Uterus (tissue), 4 donors: ENCODE measurements around the gene MRPS34. TPM values are rescaled to one million over a fixed set of nuclear protein-coding genes. Genes with fewer than 3 reads are reported as not detected.
"Not testable (repeated sequence)": the region's sequence is repeated elsewhere in the genome, so short reads cannot be mapped to it uniquely, and the experiment has no call there.

Experiments used
- DNase-seq, 2 donors: peaks; one replicate each; pipeline ENCODE4 v3.0.0-alpha.2; 2019 to 2020
- H3K27ac ChIP-seq, 2 donors: fragments of 200-600 bp; sonication (generic); 1 replicate in 1 of 2; 2 replicates in 1 of 2; pipeline ENCODE4 v1.5.1; 2016 to 2018
- H3K27me3 ChIP-seq, 2 donors: fragments of 200-600 bp; sonication (generic); one replicate each; pipeline ENCODE4 v1.5.1; 2018 to 2019; ENCODE audit warnings: control low read depth in 1 of 2
- H3K36me3 ChIP-seq, 2 donors: fragments of 200-600 bp; sonication (generic); one replicate each; pipeline ENCODE4 v1.5.1; 2019; ENCODE audit warnings: control low read depth in 1 of 2
- H3K4me1 ChIP-seq, 2 donors: fragments of 200-600 bp; sonication (generic); one replicate each; pipeline ENCODE4 v1.5.1; 2018 to 2019; ENCODE audit warnings: control low read depth in 1 of 2
- H3K4me3 ChIP-seq, 2 donors: fragments of 200-600 bp; sonication (generic); 1 replicate in 1 of 2; 2 replicates in 1 of 2; pipeline ENCODE4 v1.5.1; 2018 to 2019; ENCODE audit warnings: mild to moderate bottlenecking in 1 of 2
- H3K9me3 ChIP-seq, 2 donors: fragments of 200-600 bp; sonication (generic); one replicate each; pipeline ENCODE4 v1.5.1; 2019; ENCODE audit warnings: control low read depth in 1 of 2
- CTCF ChIP-seq, 4 experiments: fragments of 200-600 bp in 2 of 4; fragments of 450-650 bp in 2 of 4; sonication (generic) in 2 of 4; IDR thresholded peaks; one replicate each; pipeline ENCODE4 v1.5.1; 2016 to 2019; ENCODE audit warnings: antibody characterized with exemption in 4 of 4, mild to moderate bottlenecking in 2 of 4, moderate library complexity in 1 of 4
- POLR2A ChIP-seq, 2 donors: fragments of 450-650 bp; IDR thresholded peaks; one replicate each; pipeline ENCODE4 v1.6.1; 2016; ENCODE audit warnings: antibody characterized with exemption in 2 of 2, mild to moderate bottlenecking in 1 of 2, moderate library complexity in 1 of 2
- intact Hi-C: fragments of 100-400 bp; cut with DNase I; formaldehyde crosslinking; loops from one replicate; pipeline ENCODE4 v1.15.1; 2023; ENCODE audit warnings: low total_unique reads
- total RNA-seq, 4 donors: library from RNA; depleted of rRNA in 3 of 4; stranded (reverse); fragments of >200 nt in 3 of 4; gene quantifications; one replicate each; pipeline versions ENCODE4 v1.1.0 to v1.2.4, GENCODE V29; 2014 to 2023
- donor health status: DM: yes; HTN: yes; CAD: no.

Gene MRPS34
- total RNA-seq, 4 donors from 2014 or later: 37.3 to 158 (median 52.5) TPM

GRCh38 chr16:1809281-1809801 is 36.4 kb upstream of the MRPS34 start:
- intact Hi-C loops: no loop called here
- H3K4me1 ChIP-seq: no peaks in the 10 kb centered on the region
- H3K27me3 ChIP-seq: no peaks in the 10 kb centered on the region
- no peaks in the 10 kb centered on the region for H3K9me3 ChIP-seq
- no peak for DNase-seq
- no peak overlapping the region for H3K4me3 ChIP-seq
- no peak overlapping the region for H3K27ac ChIP-seq
- H3K36me3 ChIP-seq: no peaks in the 10 kb centered on the region
- TF ChIP-seq CTCF (IDR thresholded peaks at IDR 0.05): no peak
- no peak for TF ChIP-seq POLR2A (IDR thresholded peaks at IDR 0.05)

- intact Hi-C loops: no loop called here
- Histone ChIP-seq H3K4me3 (no peak overlapping the region), H3K9me3 (no peaks in the 10 kb centered on the region), H3K27me3 (no peaks in the 10 kb centered on the region), H3K36me3 (no peaks in the 10 kb centered on the region), H3K27ac (no peak overlapping the region), H3K4me1 (no peaks in the 10 kb centered on the region)
- no peak for DNase-seq
- no peak for TF ChIP-seq CTCF (IDR thresholded peaks at IDR 0.05)
- no peak for TF ChIP-seq POLR2A (IDR thresholded peaks at IDR 0.05)
Observed at GRCh38 chr16:1808691-1809090, 35.8 kb upstream of the MRPS34 start.

GRCh38 chr16:1807626-1808025 is 34.7 kb upstream of the MRPS34 start:
- intact Hi-C loops: no loop called here
- H3K36me3 ChIP-seq: no peaks in the 10 kb centered on the region

GRCh38 chr16:1800701-1801100 is 27.8 kb upstream of the MRPS34 start:
- no peak overlapping the region for H3K4me3 ChIP-seq
- H3K9me3 ChIP-seq: no peaks in the 10 kb centered on the region
- H3K4me1 ChIP-seq: no peaks in the 10 kb centered on the region
- no peak overlapping the region for H3K27ac ChIP-seq
- H3K27me3 ChIP-seq: no peaks in the 10 kb centered on the region
- TF ChIP-seq POLR2A (IDR thresholded peaks at IDR 0.05) (no peak), CTCF (IDR thresholded peaks at IDR 0.05) (no peak)
- intact Hi-C loops: no loop called here
- DNase-seq: no peak
- H3K36me3 ChIP-seq: no peaks in the 10 kb centered on the region

More at GRCh38 chr16:1807626-1808025, 34.7 kb upstream of the MRPS34 start:
- TF ChIP-seq CTCF (IDR thresholded peaks at IDR 0.05): no peak
- TF ChIP-seq POLR2A (IDR thresholded peaks at IDR 0.05): no peak
- Histone ChIP-seq H3K4me3 (no peak overlapping the region), H3K27me3 (no peaks in the 10 kb centered on the region), H3K4me1 (no peaks in the 10 kb centered on the region), H3K9me3 (no peaks in the 10 kb centered on the region), H3K27ac (no peak overlapping the region)
- no peak for DNase-seq

- H3K4me1 ChIP-seq, H3K27ac ChIP-seq, H3K9me3 ChIP-seq, H3K27me3 ChIP-seq, DNase-seq, intact Hi-C loops, H3K36me3 ChIP-seq, H3K4me3 ChIP-seq: not testable (repeated sequence)
Observed at GRCh38 chr16:1799263-1799662, 26.3 kb upstream of the MRPS34 start.
